Fibroblast of lung (primary cell): Measurements from ENCODE around the gene STEAP1B. TPM values are rescaled to one million over a fixed set of nuclear protein-coding genes. Genes with fewer than 3 reads are reported as not detected.
"Not testable (repeated sequence)": the region's sequence is repeated elsewhere in the genome, so short reads cannot be mapped to it uniquely, and the experiment has no call there.

Source experiments
- DNase-seq, 2 donors: peaks; one replicate each; pipeline versions ENCODE4 v3.0.0 to v3.0.0-alpha.2; 2010; ENCODE audit warnings: low read depth in 2 of 2
- H2AFZ ChIP-seq: 2 replicates; pipeline ENCODE4 v1.5.1; 2012; ENCODE audit warnings: low read length, control low read depth, inconsistent platforms
- H3K27ac ChIP-seq: 2 replicates; pipeline ENCODE4 v1.5.1; 2011; ENCODE audit warnings: low read length, control low read depth; ENCODE audit not compliant: insufficient read depth
- H3K27me3 ChIP-seq: 2 replicates; pipeline ENCODE4 v1.5.1; 2011; ENCODE audit warnings: mild to moderate bottlenecking, low read length; ENCODE audit not compliant: control insufficient read depth, insufficient read depth
- H3K36me3 ChIP-seq: 2 replicates; pipeline ENCODE4 v1.5.1; 2011; ENCODE audit warnings: low read length; ENCODE audit not compliant: control insufficient read depth, insufficient read depth
- H3K4me1 ChIP-seq: 2 replicates; pipeline ENCODE4 v1.5.1; 2011; ENCODE audit warnings: low read length; ENCODE audit not compliant: control insufficient read depth, insufficient read depth; ENCODE audit errors: extremely low read depth
- H3K4me2 ChIP-seq: 2 replicates; pipeline ENCODE4 v1.5.1; 2011; ENCODE audit warnings: low read length, control low read depth; ENCODE audit not compliant: insufficient read depth; ENCODE audit errors: extremely low read depth
- H3K4me3 ChIP-seq, 4 experiments: fragments of 200-600 bp in 1 of 4; sonication (generic) in 1 of 4; replicated peaks in 1 of 4; 2 replicates each; pipeline ENCODE4 v1.5.1; 2011 to 2016; ENCODE audit warnings: low read length in 4 of 4, low read depth in 3 of 4, mild to moderate bottlenecking in 3 of 4, control low read depth in 2 of 4, inconsistent platforms in 1 of 4, mixed read lengths in 1 of 4; ENCODE audit not compliant: insufficient read depth in 1 of 4; ENCODE audit errors: control extremely low read depth in 1 of 4
- H3K79me2 ChIP-seq: 2 replicates; pipeline ENCODE4 v1.5.1; 2012; ENCODE audit warnings: mild to moderate bottlenecking, low read length, inconsistent platforms; ENCODE audit not compliant: control insufficient read depth, insufficient read depth
- H3K9ac ChIP-seq: 2 replicates; pipeline ENCODE4 v1.5.1; 2011; ENCODE audit warnings: mild to moderate bottlenecking, low read length, control low read depth; ENCODE audit not compliant: insufficient read depth
- H3K9me3 ChIP-seq: 2 replicates; pipeline ENCODE4 v1.5.1; 2012; ENCODE audit warnings: low read depth, low read length; ENCODE audit not compliant: control insufficient read depth, insufficient read depth
- H4K20me1 ChIP-seq: 2 replicates; pipeline ENCODE4 v1.5.1; 2011; ENCODE audit warnings: low read length; ENCODE audit not compliant: control insufficient read depth, insufficient read depth; ENCODE audit errors: extremely low read depth
- polyA plus RNA-seq, 2 donors: library from polyadenylated mRNA; depleted of rRNA in 1 of 2; stranded (reverse) in 1 of 2; unstranded in 1 of 2; fragments of >200 nt; gene quantifications; 2 replicates each; pipeline ENCODE4 v1.2.1, GENCODE V29; 2011 to 2012; ENCODE audit warnings: missing spikeins in 1 of 2
- total RNA-seq: library from RNA; depleted of rRNA; stranded (reverse); fragments of >200 nt; gene quantifications from 2 replicates; pipeline ENCODE4 v1.2.1, GENCODE V29; 2014
- TF ChIP-seq, protein P1 (sequence below), 2 donors: IDR thresholded peaks in 1 of 2; conservative IDR thresholded peaks in 1 of 2; 1 replicate in 1 of 2; 2 replicates in 1 of 2; pipeline ENCODE4 v1.5.1; 2011 to 2012; ENCODE audit warnings: low read length in 2 of 2, control low read depth in 1 of 2, inconsistent platforms in 1 of 2, low read depth in 1 of 2, mild to moderate bottlenecking in 1 of 2

The STEAP1B gene
- total and polyA plus RNA-seq, 2 donors (not counting 1 experiment from before 2014, with no cell fraction given): 11.4 to 14.7 TPM

- H2AFZ ChIP-seq, H3K36me3 ChIP-seq, H3K9me3 ChIP-seq, H3K27me3 ChIP-seq, H3K9ac ChIP-seq, H3K79me2 ChIP-seq, H3K4me3 ChIP-seq, H4K20me1 ChIP-seq, H3K27ac ChIP-seq, H3K4me1 ChIP-seq, H3K4me2 ChIP-seq, DNase-seq: not testable (repeated sequence)
Observed at GRCh38 chr7:22514963-22515362, 15.0 kb upstream of the STEAP1B start.

- H3K9ac ChIP-seq, H3K4me2 ChIP-seq, H3K4me3 ChIP-seq, H2AFZ ChIP-seq, H3K36me3 ChIP-seq, H3K4me1 ChIP-seq, H3K27ac ChIP-seq, H3K9me3 ChIP-seq, H4K20me1 ChIP-seq, H3K27me3 ChIP-seq, H3K79me2 ChIP-seq, DNase-seq: not testable (repeated sequence)
Observed at GRCh38 chr7:22507320-22507719, 7.3 kb upstream of the STEAP1B start.

GRCh38 chr7:22506316-22507020, 6.5 kb upstream of the STEAP1B start:
- not testable (repeated sequence) for H3K27me3 ChIP-seq, H3K4me2 ChIP-seq, H3K79me2 ChIP-seq, H3K9me3 ChIP-seq, H3K36me3 ChIP-seq, H3K4me1 ChIP-seq, H3K4me3 ChIP-seq, H2AFZ ChIP-seq, H3K27ac ChIP-seq, DNase-seq, H4K20me1 ChIP-seq, H3K9ac ChIP-seq

DNA sequence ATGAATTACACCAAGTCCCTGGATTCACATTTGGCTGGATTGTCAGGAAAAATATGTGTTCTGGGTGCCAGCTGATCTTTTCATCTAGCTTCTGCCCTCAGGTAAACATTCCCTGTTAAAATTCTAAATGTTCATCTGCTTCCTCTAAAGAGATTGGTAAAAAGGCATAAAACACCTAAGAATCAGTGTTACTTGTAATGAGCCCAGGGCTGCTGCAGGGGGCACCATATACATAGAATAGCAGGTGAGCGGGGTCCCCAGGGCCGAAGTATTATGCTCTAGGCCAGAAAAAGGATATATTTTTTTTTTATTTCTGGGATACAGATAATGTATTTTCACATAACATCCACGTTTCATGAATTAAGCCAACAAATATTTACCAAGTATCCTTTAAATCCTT, 4.5 kb upstream of the STEAP1B start:
- not testable (repeated sequence) for H3K4me1 ChIP-seq, H3K4me3 ChIP-seq, H3K36me3 ChIP-seq, H3K4me2 ChIP-seq, H2AFZ ChIP-seq, DNase-seq, H3K79me2 ChIP-seq, H3K27ac ChIP-seq, H3K27me3 ChIP-seq, H3K9ac ChIP-seq, H3K9me3 ChIP-seq, H4K20me1 ChIP-seq
- TF ChIP-seq, protein P1, sequence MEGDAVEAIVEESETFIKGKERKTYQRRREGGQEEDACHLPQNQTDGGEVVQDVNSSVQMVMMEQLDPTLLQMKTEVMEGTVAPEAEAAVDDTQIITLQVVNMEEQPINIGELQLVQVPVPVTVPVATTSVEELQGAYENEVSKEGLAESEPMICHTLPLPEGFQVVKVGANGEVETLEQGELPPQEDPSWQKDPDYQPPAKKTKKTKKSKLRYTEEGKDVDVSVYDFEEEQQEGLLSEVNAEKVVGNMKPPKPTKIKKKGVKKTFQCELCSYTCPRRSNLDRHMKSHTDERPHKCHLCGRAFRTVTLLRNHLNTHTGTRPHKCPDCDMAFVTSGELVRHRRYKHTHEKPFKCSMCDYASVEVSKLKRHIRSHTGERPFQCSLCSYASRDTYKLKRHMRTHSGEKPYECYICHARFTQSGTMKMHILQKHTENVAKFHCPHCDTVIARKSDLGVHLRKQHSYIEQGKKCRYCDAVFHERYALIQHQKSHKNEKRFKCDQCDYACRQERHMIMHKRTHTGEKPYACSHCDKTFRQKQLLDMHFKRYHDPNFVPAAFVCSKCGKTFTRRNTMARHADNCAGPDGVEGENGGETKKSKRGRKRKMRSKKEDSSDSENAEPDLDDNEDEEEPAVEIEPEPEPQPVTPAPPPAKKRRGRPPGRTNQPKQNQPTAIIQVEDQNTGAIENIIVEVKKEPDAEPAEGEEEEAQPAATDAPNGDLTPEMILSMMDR (conservative IDR thresholded peaks at IDR 0.05 in 1 of 2, IDR thresholded peaks at IDR 0.05 in 1 of 2; ENCODE audit: low read depth in 1 of 2, low read length in 2 of 2): peak in 1 of 2 donors; percentile 41

DNA sequence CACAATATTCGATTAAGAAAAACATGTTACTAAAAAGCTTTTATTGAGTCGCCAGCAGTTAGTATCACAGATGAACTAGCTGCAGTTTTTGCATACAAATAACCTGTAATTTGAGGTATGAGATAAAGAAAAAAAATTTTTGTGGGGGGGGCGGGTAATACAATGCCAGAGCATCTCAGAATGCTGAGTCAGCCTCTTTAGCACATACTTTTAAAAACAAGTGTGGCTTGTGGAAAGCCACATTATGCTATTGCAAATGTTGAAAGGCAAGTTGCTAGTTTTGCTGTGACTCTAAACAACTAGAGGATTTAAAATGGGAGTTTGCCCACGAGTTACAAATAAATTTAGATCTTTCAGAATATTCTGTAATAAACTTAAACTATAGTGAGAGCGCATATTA, 2.1 kb upstream of the STEAP1B start:
- not testable (repeated sequence) for H3K4me1 ChIP-seq, H3K9me3 ChIP-seq, H3K27me3 ChIP-seq, H3K4me2 ChIP-seq, H4K20me1 ChIP-seq, H2AFZ ChIP-seq, H3K79me2 ChIP-seq, H3K27ac ChIP-seq, H3K4me3 ChIP-seq, H3K36me3 ChIP-seq, H3K9ac ChIP-seq
- DNase-seq: peak in 1 of 2 donors; percentile 40
